SH-SY5Y (cell line): ENCODE data around the gene WHRN.

Experiments
- GATA2 ChIP-seq: IDR thresholded peaks from 2 replicates; pipeline ENCODE4 v1.6.1; 2011; ENCODE audit warnings: mild to moderate bottlenecking, low read depth, low read length
- GATA3 ChIP-seq: IDR thresholded peaks from 2 replicates; pipeline ENCODE4 v1.6.1; 2011; ENCODE audit warnings: low read depth, mild to moderate bottlenecking, low read length, moderate library complexity

GRCh38 chr9:114401344-114401743 lies 103.9 kb downstream of the WHRN start:
- TF ChIP-seq GATA2 (no peak), GATA3 (no peak)
